WTC11 (cell line): ENCODE results near the gene ALPI. TPM values are rescaled to one million over a fixed set of nuclear protein-coding genes. Genes with fewer than 3 reads are reported as not detected.
"Not testable (repeated sequence)": the region's sequence is repeated elsewhere in the genome, so short reads cannot be mapped to it uniquely, and the experiment has no call there.

ENCODE experiments used
- ATAC-seq: fragments of 200-7000 bp; cut with Tn5 transposase; 2 replicates; pipeline ENCODE4 v1.10.0; 2021; ENCODE audit warnings: mild to moderate bottlenecking, moderate library complexity
- CTCF ChIA-PET: fragments of 300-600 bp; sonication (Branson Sonifier 250); formaldehyde crosslinking; loops from one replicate; lab custom pipeline; 2021; ENCODE audit warnings: antibody characterized with exemption; lab: Charles Lee
- POLR2A ChIA-PET: fragments of 350-600 bp; sonication (Branson Sonifier 250); formaldehyde crosslinking; loops from one replicate; lab custom pipeline; 2021; ENCODE audit warnings: antibody characterized with exemption; lab: Charles Lee
- DNase-seq: peaks from one replicate; pipeline ENCODE4 v3.0.0; 2021; ENCODE audit warnings: low spot score
- H3K27ac Mint-ChIP-seq: 2 replicates; pipeline ENCODE4 v1.8.0; 2021; ENCODE audit warnings: mixed read lengths
- H3K27me3 Mint-ChIP-seq: 2 replicates; pipeline ENCODE4 v1.8.0; 2021; ENCODE audit warnings: low read depth, mild to moderate bottlenecking, moderate library complexity, mixed read lengths
- H3K36me3 Mint-ChIP-seq: 2 replicates; pipeline ENCODE4 v1.8.0; 2021; ENCODE audit warnings: mixed read lengths
- H3K4me1 Mint-ChIP-seq: 2 replicates; pipeline ENCODE4 v1.8.0; 2022; ENCODE audit warnings: mixed read lengths
- H3K4me3 Mint-ChIP-seq: 2 replicates; pipeline ENCODE4 v1.8.0; 2021; ENCODE audit warnings: mild to moderate bottlenecking, moderate library complexity, mixed read lengths
- H3K9me3 Mint-ChIP-seq: 2 replicates; pipeline ENCODE4 v1.8.0; 2021; ENCODE audit warnings: mixed read lengths
- ATF1 ChIP-seq: sonication (generic); formaldehyde crosslinking; IDR thresholded peaks from 2 replicates; pipeline ENCODE4 v1.8.1; 2023; ENCODE audit warnings: mild to moderate bottlenecking, moderate library complexity, missing genetic modification reagents
- EMX1 ChIP-seq: fragments of 250-450 bp; sonication (Bioruptor Pico); IDR thresholded peaks from 2 replicates; pipeline ENCODE4 v1.8.0; 2021; ENCODE audit warnings: mild to moderate bottlenecking
- FOXJ3 ChIP-seq: sonication (generic); formaldehyde crosslinking; IDR thresholded peaks from 2 replicates; pipeline ENCODE4 v1.9.0; 2021; ENCODE audit warnings: missing genetic modification reagents, mild to moderate bottlenecking, borderline replicate concordance
- GTF2I ChIP-seq: fragments of 250-450 bp; sonication (Bioruptor Pico); conservative IDR thresholded peaks from 2 replicates; pipeline ENCODE4 v1.4.0; 2021; ENCODE audit warnings: mild to moderate bottlenecking
- NFYB ChIP-seq: sonication (generic); formaldehyde crosslinking; conservative IDR thresholded peaks from 2 replicates; pipeline ENCODE4 v1.8.0; 2022; ENCODE audit warnings: low read depth, missing genetic modification reagents
- SOX15 ChIP-seq: fragments of 250-450 bp; sonication (Bioruptor Pico); IDR thresholded peaks from 2 replicates; pipeline ENCODE4 v1.9.0; 2021; ENCODE audit warnings: mild to moderate bottlenecking
- TP53 ChIP-seq: sonication (generic); formaldehyde crosslinking; IDR thresholded peaks from 2 replicates; pipeline ENCODE4 v1.8.1; 2023; ENCODE audit warnings: mild to moderate bottlenecking, missing genetic modification reagents
- ZNF416 ChIP-seq: fragments of 250-450 bp; sonication (Bioruptor Pico); IDR thresholded peaks from 2 replicates; pipeline ENCODE4 v1.9.0; 2021; ENCODE audit warnings: mild to moderate bottlenecking, inconsistent platforms
- total RNA-seq: library from RNA; stranded (reverse); gene quantifications from 3 replicates; pipeline ENCODE4 v1.2.3, GENCODE V29; 2021
- TF ChIP-seq, protein P1 (sequence below): sonication (generic); formaldehyde crosslinking; IDR thresholded peaks from 2 replicates; pipeline ENCODE4 v1.8.0; 2022; ENCODE audit warnings: missing genetic modification reagents
- TF ChIP-seq, protein P2 (sequence below): sonication (generic); formaldehyde crosslinking; IDR thresholded peaks from 2 replicates; pipeline ENCODE4 v1.8.0; 2022; ENCODE audit warnings: mild to moderate bottlenecking, missing genetic modification reagents

The ALPI gene
- total RNA-seq, 1 experiment from 2014 or later: not detected

GRCh38 chr2:232448304-232448690, 7.7 kb upstream of the ALPI start (continued):
- no peak for TF ChIP-seq GTF2I

DNA sequence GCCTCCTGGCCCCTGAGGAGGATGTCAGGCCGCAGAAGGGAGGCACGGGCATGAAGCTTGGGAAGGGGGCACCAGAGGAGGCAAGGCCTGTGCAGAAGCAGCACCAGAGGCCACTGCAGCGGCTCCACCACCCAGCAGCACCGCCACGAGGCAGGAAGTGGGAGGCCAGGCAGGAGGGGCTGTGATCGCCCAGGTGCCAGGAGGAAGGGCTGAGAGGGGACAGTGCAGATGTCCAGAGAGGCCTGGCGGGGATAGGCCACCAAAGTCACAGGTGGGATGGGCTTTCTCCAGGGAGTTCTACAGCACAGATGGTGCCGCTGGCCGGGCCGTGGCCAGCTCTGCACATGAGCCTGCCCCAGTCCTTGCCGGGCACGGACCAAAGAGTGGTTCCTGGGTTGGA, 6.0 kb upstream of the ALPI start:
- DNase-seq (no peak), ATAC-seq (peak; percentile 19; the same call in 1 of the 2 replicates)
- CTCF ChIA-PET: interaction anchor here (6.0 kb wide), 1 partner anchor 72 kb away, joined by 104 read pairs; the partner anchor contains the start of gene PRSS56
- H3K36me3 Mint-ChIP-seq: no peaks in the 10 kb centered on the region
- no peaks in the 10 kb centered on the region for H3K4me1 Mint-ChIP-seq
- H3K4me3 Mint-ChIP-seq: no peak overlapping the region
- TF ChIP-seq ATF1 (CRISPR knock-in tag) (no peak), FOXJ3 (no peak), SOX15 (CRISPR knock-in tag) (no peak), ZNF416 (CRISPR knock-in tag) (no peak), TP53 (CRISPR knock-in tag) (no peak), NFYB (CRISPR knock-in tag) (no peak), EMX1 (no peak)
- TF ChIP-seq, protein P1, sequence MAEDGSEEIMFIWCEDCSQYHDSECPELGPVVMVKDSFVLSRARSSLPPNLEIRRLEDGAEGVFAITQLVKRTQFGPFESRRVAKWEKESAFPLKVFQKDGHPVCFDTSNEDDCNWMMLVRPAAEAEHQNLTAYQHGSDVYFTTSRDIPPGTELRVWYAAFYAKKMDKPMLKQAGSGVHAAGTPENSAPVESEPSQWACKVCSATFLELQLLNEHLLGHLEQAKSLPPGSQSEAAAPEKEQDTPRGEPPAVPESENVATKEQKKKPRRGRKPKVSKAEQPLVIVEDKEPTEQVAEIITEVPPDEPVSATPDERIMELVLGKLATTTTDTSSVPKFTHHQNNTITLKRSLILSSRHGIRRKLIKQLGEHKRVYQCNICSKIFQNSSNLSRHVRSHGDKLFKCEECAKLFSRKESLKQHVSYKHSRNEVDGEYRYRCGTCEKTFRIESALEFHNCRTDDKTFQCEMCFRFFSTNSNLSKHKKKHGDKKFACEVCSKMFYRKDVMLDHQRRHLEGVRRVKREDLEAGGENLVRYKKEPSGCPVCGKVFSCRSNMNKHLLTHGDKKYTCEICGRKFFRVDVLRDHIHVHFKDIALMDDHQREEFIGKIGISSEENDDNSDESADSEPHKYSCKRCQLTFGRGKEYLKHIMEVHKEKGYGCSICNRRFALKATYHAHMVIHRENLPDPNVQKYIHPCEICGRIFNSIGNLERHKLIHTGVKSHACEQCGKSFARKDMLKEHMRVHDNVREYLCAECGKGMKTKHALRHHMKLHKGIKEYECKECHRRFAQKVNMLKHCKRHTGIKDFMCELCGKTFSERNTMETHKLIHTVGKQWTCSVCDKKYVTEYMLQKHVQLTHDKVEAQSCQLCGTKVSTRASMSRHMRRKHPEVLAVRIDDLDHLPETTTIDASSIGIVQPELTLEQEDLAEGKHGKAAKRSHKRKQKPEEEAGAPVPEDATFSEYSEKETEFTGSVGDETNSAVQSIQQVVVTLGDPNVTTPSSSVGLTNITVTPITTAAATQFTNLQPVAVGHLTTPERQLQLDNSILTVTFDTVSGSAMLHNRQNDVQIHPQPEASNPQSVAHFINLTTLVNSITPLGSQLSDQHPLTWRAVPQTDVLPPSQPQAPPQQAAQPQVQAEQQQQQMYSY (CRISPR knock-in tag): no peak
- TF ChIP-seq, protein P2, sequence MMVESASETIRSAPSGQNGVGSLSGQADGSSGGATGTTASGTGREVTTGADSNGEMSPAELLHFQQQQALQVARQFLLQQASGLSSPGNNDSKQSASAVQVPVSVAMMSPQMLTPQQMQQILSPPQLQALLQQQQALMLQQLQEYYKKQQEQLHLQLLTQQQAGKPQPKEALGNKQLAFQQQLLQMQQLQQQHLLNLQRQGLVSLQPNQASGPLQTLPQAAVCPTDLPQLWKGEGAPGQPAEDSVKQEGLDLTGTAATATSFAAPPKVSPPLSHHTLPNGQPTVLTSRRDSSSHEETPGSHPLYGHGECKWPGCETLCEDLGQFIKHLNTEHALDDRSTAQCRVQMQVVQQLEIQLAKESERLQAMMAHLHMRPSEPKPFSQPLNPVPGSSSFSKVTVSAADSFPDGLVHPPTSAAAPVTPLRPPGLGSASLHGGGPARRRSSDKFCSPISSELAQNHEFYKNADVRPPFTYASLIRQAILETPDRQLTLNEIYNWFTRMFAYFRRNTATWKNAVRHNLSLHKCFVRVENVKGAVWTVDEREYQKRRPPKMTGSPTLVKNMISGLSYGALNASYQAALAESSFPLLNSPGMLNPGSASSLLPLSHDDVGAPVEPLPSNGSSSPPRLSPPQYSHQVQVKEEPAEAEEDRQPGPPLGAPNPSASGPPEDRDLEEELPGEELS: no peak
- TF ChIP-seq, all 79 proteins: peak for 0
- no peaks in the 10 kb centered on the region for H3K27me3 Mint-ChIP-seq
- H3K27ac Mint-ChIP-seq: no peak overlapping the region
- POLR2A ChIA-PET: no interaction called here
- H3K9me3 Mint-ChIP-seq: no peaks in the 10 kb centered on the region

- H3K4me3 Mint-ChIP-seq, H3K4me1 Mint-ChIP-seq, POLR2A ChIA-PET, DNase-seq, H3K36me3 Mint-ChIP-seq, H3K9me3 Mint-ChIP-seq, ATAC-seq, H3K27me3 Mint-ChIP-seq, H3K27ac Mint-ChIP-seq: not testable (repeated sequence)
- CTCF ChIA-PET: interaction anchor here (1.4 to 6.0 kb wide), 2 partner anchors 70 to 71 kb away, joined by 5 to 104 read pairs; partner anchors contain the start of gene PRSS56
Observed at GRCh38 chr2:232451645-232452044, 4.3 kb upstream of the ALPI start.

GRCh38 chr2:232454630-232455029, 1.3 kb upstream of the ALPI start:
- Mint-ChIP-seq H3K4me1 (no peaks in the 10 kb centered on the region), H3K36me3 (no peaks in the 10 kb centered on the region), H3K27me3 (no peaks in the 10 kb centered on the region), H3K4me3 (no peak overlapping the region), H3K27ac (no peak overlapping the region), H3K9me3 (no peaks in the 10 kb centered on the region)
- POLR2A ChIA-PET: no interaction called here
- no peak for DNase-seq
- TF ChIP-seq, protein P1 (CRISPR knock-in tag): no peak
- no peak for ATAC-seq
- CTCF ChIA-PET: no interaction called here
